SIG-M5 (cell line): ENCODE data around the gene RAC3.
A peak's percentile ranks its signal among the peaks of the same experiment; 100 is the strongest.

Experiments used
- DNase-seq: peaks from one replicate; lab custom pipeline; 2025; lab: John Stamatoyannopoulos, UW

RAC3 gene

DNA sequence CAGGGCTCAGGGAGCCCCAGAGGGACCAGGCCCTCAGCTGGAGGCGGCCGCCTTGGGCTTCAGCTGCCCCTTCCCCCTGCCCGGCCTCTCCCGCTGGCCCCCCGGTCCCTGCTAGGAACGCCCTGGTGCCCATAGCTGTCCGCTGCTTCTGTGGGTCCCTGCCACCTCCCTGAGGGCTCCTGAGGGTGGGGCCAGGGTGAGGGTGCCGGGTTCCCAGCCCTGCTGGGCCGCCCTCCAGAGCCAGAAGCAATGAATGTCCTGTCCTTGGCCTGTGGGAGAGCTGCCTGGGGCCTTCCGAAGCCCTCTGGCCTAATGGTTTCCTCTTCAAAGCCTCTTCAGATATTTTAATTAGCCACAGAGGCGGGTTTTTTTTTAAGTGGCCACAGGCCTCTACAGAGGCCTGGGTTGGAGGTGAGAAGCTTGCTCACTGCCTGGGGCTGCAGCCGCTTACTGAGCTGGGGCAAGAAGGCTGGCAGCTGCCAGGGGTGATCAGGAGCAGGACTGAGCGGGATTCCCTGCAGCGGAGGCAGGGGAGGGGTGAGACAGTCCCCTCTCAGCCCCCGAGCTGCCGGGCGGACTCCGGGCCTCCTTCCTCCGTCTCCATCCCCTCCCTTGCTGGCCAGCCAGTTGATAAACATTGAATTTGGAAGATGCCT lies 18.7 kb upstream of the RAC3 start:
- no peak for DNase-seq

- DNase-seq = no peak
These were observed 18.1 kb upstream of the RAC3 start for GRCh38 chr17:82013341-82013740.

DNA sequence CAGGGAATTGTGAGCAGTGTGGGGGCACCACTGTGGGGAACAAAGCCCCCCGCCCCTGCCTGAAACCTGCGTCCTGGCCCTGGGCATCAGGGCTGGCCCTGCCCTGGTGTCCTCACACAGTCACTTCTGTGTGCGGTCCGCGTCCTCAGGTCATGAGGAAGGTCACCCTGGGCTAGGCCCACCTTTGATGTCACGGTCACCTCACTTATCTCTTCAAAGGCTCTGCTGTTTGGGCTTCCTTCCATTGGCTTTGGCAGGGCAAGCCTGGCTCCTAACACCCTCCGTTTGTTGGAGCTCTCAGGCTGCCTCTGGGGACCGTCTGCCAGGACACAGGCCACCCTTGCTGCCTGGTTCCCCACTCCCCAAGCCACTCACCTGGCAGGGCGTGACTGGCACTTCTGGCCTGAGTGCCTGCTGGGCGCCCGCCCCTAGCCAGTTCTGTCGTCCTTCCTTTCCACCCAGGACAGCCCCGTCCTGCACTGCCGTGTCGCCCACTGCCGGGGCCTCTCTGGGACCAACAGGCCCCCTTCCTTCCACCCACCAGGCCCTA lies 17.6 kb upstream of the RAC3 start:
- DNase-seq = no peak

GRCh38 chr17:82014432-82014831 lies 17.0 kb upstream of the RAC3 start:
- no peak for DNase-seq

GRCh38 chr17:82014971-82015310 lies 16.5 kb upstream of the RAC3 start:
- no peak for DNase-seq

DNA sequence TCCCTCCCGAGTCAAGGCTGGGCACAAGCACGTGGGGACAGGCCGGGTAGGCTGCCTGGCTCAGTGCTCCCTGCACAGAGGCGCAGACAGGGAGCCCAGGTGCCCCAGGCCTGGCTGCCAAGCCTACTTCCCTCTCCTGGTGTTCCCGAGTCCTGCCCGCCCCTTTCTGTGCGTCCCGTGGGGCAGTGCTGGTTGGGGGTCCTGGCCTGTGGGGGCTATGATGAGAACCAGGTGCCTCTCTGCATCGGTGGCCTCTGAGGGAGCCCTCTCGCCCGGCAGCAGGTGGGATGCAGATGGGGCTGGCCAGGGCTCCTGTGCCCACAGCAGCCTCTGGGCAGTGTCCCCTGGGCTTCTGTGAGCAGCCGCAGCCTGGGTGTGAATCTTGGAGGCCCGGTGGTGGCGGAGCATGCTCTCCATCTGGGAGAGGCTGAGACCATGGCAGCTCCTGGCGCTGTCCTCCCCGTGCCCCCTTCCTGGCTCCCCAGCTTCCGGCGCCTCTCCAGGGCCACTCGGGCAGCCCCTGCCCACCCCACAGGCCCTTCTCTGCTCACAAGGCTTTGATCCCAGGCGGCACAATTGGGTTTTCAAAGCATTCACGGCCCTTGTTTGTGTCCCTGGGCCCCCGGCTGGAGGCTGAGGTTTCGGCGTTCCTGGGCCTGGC lies 16.0 kb upstream of the RAC3 start:
- no peak for DNase-seq

GRCh38 chr17:82016061-82016874 lies 15.2 kb upstream of the RAC3 start:
- no peak for DNase-seq

- no peak for DNase-seq
These were observed 14.5 kb upstream of the RAC3 start for GRCh38 chr17:82016875-82017459.

GRCh38 chr17:82017612-82018151 lies 13.8 kb upstream of the RAC3 start:
- DNase-seq = no peak

DNA sequence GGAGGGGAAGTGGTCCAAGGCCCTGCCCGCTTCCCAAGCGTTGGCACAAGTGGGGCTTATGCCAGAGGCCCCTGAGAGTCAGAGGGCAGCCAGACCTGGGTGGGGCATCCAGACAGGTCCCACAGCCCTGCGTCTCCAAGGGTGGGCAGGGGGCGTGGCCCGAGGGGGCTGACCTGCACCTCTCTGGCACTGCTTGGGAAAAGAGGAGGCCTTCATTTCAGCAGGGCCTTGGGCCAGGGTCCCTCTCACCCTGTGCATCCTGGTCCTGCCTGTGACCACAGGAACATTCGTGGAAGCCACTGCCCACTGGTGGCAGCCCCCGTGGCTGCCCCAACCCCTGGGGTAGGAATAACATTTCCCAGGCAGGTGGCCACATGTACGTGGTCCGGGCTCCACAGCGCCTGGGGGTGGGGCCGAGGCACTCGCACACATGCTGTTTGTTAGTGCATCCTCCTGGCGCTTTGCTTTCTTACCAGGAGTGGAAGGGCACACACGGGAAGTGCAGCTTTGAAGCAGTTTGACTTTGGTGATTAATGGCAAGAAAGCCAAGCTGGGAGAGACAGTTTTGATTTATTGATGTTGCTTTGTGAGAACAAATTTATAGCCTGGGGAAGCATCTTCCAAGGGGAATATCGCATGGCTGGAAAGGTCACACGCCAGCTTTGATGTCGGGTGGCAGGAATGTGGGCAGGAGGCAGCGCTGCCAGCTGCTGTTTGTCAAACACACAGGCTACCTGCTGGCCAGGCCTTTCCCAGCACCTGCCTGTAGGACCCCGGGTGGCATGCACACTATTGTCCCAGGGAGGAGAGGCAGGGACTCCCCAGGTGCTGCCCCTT lies 13.1 kb upstream of the RAC3 start:
- DNase-seq = no peak

DNA sequence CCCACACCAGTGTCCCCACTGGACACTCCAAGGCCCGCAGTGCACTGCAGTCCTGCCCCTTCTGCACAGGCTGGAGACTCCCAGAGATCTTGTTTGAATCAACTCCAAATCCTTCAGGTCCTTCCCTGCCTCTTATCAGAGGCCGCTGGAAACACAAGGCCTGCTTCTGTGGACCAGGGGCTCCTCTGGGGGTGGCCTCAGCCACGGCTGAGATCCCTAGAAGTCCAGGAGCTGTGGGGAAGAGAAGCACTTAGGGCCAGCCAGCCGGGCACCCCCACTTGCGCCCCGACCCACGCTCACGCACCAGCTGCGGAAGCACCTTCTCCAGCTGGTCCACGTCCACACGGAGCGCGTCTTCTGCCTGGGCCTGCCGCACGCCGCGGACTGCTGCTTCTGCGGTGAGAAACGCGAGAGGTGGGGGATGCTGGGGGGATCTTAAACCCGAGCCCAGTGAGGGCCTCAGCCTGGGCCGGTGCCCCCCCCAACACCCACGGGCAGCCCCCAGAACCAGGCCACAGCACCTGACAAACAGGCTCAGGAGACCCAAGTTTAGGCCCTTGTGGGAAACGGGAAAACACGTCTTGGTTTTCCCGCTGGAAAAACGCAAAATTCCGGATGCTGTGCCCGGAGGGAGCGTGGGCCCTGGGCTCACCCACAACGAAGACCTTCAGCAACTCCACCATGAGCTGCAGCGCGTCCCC lies 12.3 kb upstream of the RAC3 start:
- DNase-seq = no peak

DNA sequence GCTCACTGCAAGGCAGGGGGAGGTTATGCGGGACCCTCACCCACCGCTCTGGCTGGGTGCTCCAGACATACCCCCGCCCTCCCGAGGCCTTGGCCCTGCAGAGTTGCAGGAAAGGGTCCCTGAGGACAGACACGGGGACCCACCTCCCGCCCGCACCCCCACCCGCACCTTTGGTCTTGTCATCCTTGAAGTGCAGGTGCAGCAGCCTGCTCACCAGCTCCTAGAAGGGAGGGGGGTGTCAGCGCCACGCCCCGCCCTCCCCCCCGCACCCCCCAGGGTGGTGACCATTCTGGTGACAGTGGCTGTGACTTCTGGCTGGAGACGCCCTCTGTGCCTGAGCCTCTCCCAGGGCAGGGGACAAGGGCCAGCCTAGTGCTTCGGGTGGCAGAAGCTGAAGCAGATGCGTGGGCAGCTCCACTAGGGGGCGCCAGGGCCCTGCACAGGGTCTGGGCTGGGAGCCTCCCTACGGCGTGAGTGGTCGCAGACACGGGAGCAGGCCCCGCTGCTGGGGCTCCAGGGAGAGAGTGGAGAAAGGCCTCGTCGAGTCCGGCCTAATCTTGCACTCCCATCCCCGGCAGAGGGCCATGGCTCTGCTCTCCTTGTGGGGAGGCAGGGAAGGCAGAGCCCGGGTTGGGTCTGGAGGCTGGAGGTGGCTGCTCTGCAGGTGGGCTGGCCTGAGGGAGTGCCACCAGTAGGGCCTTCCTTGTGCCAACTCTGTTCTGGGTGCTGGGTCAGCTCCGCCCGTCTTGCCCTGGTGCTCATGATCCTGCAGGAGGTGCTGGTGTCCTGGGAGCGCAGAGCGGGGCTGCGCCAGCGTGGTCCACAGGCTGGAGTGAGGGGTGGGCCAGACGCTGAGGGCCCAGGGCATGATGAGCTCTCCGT lies 11.5 kb upstream of the RAC3 start:
- no peak for DNase-seq

DNA sequence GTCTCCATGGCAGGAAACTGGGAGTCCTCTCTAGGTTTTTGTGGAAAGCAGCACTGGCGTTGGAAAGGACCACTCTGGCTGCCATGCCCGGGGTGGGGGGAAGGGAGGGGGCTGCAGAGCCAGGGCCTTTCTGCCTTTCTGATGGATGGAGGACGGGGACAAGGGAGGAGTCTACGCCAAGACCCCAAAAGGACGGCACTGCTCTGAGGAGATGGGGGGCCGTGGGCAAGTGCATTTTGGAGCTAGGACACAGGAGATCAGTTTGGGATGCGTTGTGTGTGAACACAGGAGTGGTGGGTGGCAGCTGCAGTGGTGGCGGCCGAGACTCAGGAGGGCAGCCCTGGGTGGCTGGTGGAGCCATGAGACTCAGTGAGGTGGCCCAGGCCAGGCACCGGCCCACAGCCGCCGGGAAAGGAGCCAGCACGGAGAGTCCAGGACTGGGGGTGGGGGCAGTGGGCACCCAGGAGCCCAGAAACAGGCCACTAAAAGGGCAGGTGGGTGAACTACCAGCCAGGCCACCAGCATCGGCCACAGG lies 10.8 kb upstream of the RAC3 start:
- no peak for DNase-seq

- no peak for DNase-seq
These were observed 10.2 kb upstream of the RAC3 start for GRCh38 chr17:82021107-82021899.

DNA sequence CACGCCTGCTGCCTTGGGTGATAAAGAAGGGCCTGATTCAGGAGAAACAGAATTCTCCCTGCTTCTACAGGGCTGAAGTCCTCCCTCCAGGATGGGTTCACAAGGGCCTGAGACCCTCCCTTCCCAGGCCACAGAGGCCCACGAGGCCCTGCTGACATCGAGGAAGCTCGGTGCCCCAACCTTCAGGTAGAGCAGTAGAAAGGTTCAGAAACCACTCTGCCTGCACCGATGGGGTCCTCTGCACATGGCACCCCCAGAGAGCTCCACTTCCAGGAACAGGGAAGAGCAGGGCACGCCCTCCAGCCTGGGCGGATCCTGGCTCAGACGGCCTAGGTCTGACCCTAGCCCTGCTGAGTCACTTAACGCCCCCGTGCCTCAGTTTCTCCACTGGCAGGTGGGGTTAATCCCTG lies 9.6 kb upstream of the RAC3 start:
- DNase-seq = no peak

DNA sequence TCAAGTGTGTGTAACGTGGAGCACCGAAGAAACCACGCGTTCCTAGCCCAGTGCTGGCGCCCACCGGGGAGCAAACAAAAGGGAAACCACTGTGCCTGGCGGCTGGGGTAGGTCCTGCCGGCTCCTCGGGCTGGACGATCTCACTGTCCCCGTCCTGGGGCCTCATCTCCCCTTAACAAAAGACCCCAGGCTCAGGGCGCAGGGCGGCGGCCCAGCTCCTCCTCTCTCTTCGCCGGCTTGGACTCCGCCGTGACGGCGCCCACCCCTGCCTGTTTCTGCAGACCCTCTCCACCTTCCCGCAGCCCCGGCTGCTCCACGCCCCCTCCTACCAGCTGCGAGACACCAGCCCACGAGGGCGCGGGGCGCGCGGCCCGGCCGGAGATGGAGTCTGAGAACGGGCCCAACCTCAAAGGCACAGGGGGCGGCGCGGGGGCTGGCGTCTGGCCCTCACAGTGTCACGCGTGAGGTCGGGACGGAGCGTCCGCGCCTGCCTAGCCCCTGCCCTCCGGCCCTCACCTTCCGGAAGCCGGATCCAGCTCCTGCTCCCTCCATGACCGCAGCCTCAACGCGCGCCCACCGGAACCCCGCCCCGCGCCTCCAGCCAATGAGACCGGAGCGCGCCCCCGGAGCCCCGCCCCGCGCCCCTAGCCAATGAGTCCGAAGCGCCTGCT lies 9.0 kb upstream of the RAC3 start, which contains the start of gene CENPX:
TSS of gene CENPX (minus strand) at position 569 of the 671 bp plus-strand sequence. CDS start at position 552, 17 bp downstream.
- no peak for DNase-seq

GRCh38 chr17:82022981-82023446 lies 8.5 kb upstream of the RAC3 start, which contains the start of gene LRRC45:
Gene LRRC45, plus strand, starts transcription at chr17:82023305. Its CDS starts 339 bp downstream, at chr17:82023644.
- DNase-seq = peak; percentile 95
